Stimulated activated CD8-positive, alpha-beta memory T cell treated with anti-CD3 and anti-CD28 coated beads, Interleukin-15, amount 100 ng/mL, for 4 hours (primary cell): ENCODE results near the gene FRMPD4.

ENCODE experiments used
- DNase-seq, 2 donors: peaks; one replicate each; pipeline ENCODE4 v3.0.0-alpha.2; 2020; ENCODE audit warnings: low read depth in 2 of 2

The FRMPD4 gene

DNA sequence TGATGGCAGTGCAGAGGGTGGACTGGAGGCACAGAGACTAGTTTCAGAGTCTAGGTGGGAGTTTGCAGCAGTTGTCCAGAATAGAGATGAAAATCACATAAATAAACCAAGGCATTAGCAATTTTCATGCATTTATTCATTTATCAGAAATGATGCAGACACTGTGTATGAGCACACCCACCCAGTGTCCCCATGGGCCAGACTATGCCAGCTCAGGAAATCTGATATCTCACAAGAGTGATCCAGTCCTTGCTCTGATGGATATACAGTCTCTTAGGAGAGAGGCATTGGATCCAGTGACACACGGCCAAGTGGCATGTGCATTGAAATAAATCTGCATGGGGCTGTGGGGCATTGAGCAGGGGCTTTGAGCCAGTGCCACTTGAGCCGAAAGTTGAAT, 228.2 kb downstream of the FRMPD4 start:
- DNase-seq, result no peak

DNA sequence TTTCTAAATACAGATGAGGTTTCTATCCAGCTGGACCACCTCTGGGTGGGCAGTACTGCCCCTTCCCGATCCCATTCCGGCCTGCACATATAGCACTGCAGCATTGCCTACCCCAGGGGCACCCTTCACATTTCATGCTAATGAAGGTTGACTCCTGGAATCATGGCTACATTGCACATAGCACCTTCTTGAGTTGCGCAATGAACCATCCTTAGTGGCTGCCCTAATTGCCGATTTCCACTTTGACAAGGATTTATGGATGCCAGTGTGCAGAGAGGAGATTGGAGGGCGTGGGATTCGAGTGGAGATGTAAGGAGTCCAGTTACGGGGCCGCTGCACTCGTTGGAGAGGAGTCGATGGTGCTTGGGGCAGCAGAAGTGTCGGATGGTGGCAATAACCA, 229.0 kb downstream of the FRMPD4 start:
- no peak for DNase-seq

DNA sequence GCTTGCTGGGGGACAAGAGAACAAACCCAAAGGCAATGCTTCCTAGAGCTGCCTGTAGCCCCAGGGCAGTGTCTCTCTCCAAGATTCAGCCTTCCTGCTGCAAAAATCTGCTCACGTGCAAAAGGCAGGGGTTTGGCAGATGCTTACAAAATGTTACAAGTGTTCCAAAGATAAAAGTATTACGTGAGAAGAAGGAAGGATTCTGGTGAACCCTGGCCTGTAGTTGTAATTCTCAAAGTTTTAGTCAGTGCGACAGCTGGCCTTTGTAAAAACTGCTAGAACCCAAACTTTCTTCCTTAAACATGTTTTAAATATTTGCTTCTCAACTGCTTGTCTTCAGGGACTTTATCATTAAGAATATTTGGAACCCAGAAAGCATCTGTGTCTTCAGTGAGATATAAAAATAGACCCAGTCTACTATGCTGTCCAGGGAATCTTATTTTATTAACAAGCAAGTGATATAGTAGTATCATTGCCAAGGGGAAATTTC, 232.3 kb downstream of the FRMPD4 start:
- DNase-seq, result no peak

DNA sequence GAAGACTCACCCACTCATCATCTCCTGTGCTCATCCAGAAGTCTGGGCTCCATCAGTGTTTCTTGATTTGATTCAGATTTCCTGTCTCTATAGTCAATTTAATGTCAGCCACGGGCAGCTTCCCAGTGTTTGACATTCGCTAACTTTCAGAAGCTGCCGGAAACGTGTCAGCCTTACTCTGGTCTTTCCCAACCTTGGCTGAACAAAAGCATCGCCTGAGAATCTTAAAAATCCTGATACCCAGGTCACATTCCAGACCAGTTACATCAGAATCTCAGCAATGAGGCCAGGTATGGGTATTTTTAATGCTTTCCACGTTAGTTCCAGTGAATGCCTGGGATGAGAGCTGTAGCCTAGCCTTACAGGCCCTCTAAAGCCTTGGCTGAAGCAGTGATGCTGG, 233.8 kb downstream of the FRMPD4 start:
- DNase-seq, result no peak

DNA sequence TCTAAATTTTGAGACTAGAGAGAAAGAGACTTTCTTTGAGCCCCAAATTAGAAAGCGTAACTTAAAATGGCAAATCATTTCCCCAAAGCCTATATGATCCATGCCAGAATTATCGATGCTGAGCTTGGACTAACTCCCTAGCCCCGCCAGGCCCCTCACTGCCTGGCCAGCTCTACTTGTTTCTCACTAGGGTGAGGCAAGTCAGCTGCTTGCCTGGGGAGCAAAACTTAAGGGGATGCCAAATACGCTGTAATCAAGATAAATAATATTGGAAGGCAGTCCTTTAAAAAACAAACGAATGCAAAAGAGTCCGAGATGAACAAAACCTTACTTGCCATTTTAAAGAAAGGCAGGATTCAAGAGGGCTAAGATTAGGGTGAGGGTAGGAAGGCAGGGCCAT, 236.0 kb downstream of the FRMPD4 start:
- no peak for DNase-seq

DNA sequence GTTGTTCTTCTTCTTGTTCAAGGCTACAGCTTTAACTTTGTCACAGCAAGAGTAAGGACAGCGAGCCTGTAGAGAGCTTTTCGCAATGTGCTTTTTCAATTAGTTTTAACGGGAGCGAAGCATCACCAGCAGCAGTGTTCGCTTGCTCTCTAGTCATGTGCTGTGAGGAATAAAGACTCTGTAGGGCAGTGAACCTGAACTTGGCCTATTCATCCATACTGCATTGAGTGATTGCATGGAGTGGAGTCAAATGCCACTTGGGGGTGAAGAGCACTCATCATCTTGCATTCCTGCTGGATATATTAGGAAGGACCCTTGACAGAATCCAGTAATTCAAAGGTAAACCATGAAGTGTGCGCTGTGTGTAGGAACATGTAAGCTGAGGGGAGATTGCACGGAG, 240.0 kb downstream of the FRMPD4 start:
- DNase-seq, result no peak

DNA sequence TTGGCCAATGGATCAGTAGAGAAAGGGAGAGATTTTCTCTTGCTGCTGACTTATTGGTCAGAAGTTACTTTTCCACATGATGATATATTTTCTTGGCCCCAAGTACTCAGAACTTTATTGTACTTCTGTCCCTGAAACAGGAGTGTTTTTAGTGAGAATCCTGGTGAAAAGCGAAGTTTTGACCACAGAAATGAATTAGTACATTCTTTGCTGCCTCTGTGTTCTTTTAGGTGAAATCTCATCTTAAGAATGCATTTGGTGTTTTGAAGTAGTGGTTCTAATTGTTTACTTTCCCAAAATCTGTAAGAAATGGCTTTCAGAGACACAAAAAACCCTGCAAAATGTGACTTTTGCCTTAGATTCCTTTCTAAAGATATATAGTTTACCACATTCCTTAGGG, 240.4 kb downstream of the FRMPD4 start:
- DNase-seq, result no peak

GRCh38 chrX:12379671-12380070, 241.4 kb downstream of the FRMPD4 start:
- no peak for DNase-seq

DNA sequence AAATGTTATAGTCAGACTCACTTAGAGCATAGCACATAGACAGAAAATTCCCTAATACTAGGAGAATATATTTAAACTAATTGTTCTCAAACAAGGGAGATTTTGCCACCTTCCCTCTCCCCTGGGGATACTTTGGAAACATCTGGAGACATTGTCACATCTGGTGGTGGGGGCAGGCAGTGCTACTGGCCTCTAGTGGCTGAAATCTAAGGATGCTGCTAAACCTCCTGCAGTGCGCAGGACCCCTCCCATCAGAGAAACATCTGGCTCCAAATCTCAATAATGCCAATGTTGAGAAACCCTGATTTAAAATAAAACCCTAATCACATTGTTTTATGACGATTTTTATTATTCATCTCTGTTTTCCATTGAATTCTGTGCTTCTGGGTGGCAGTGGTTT, 244.9 kb downstream of the FRMPD4 start:
- DNase-seq, result no peak

DNA sequence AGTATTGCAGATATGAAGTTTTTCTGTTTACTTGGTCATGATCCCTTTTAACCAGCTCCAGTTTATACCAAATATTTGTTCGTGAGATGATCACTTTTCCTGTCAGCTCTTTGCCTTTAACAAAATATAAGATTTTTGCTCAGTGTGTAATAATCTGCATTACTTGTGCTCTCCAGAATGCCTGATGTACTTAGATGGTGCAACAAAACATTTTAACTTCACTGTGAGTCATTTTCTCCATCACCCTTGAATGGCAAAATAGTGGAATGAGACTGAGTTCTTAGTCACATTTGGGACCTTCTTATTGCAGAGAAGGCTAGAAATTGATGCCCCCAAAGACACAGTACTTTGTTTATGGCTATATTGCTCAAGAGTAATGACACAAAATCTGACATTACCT, 252.0 kb downstream of the FRMPD4 start:
- no peak for DNase-seq

DNA sequence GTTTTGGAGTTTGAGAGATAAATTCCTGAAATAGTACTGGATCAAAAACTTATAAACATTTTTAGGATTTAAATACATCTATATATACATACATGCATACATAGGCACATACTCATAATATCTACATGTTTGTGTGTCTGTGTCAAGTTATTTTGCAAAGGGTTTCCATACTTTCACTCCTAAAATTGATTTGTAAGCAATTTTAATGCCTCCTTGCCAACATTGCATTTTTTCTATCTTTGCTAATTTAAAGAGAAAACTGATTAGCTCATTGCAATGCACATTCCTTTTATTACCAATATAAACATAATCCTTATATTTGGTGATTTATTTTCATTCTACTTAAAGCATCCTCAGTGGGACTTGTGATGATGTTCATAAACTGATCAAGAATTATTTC, 258.3 kb downstream of the FRMPD4 start:
- no peak for DNase-seq

- no peak for DNase-seq
These were observed 261.9 kb downstream of the FRMPD4 start for GRCh38 chrX:12400218-12400617.

DNA sequence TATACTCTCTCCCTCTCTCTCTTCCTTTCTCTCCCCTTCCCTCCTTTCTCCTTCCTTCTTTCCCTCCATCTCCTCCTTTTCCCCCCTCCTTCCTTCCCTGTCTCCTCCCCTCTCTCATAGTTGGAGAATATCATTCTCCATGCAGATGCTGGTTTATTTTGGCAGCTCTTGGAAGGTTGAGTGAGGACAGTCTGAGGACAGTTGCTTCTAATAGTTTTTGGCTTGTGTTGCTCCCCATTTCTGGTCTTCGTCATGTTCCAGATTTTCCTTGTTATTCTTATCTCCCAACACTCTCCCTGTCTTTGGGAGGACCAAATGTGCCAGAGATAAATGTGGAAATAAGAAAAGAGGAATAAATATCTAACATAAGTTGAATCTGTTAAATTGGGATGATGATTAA, 263.0 kb downstream of the FRMPD4 start:
- no peak for DNase-seq

- no peak for DNase-seq
These were observed 265.3 kb downstream of the FRMPD4 start for GRCh38 chrX:12403474-12404082.

GRCh38 chrX:12405306-12405705, 267.0 kb downstream of the FRMPD4 start:
- DNase-seq, result no peak

DNA sequence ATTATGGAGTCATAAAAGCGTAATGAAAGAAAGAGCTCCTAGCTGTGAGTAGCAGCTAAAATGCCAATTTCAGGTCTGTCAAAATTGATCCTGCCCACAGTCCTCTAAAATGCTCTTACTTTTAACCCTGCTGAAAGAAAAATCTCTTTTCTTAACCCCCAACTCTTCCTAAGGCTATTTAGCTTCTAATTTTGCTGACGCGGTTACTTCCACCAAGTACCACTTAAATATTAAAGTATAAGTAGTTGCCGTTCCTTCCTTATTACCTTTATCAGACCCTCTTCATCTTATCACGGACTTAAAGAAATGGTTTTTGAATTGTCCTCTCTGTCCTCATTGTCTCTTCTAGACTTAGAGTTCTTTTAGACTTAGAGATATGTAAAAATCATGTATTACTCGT, 272.2 kb downstream of the FRMPD4 start:
- DNase-seq, result no peak

DNA sequence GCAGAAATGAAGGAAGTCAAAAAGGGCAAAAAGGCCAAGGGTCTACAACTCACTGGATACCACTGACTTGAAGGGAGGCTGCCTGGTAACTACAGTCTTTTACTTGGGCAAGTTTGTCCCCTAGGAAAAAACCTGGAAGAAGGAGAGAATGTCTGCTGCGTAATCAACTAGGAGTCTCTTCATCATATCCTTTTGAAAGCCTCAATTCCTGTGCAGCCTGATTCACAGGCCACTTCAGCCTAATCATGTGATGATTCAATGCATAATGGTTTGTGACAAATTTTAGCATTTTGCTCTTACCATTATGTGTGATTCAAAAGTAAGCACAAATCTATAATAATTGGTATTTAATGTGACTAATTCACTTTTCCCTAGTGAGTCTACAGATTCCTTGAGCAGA, 273.6 kb downstream of the FRMPD4 start:
- no peak for DNase-seq

- DNase-seq, result no peak
These were observed 274.3 kb downstream of the FRMPD4 start for GRCh38 chrX:12412561-12412960.

DNA sequence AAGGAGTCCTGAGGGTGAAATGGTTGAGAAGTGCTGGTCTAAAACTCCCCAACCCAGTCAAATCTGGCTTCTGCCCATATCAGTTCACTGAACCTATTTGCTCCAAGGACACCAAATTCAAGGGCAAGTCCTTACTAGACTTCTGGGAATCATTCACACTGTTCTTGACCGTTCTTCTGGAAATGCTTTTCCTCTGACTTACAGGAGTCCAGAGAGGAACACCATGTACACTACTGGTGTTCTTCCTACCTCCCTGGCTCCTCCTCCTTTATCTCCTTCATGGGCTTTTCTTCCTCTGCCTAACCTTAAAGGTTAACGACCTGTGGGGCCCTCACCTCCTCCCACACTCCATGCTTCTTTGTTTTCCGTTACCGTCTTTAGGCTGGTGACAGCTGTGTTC, 281.3 kb downstream of the FRMPD4 start:
- no peak for DNase-seq

GRCh38 chrX:12421918-12422317, 283.6 kb downstream of the FRMPD4 start:
- no peak for DNase-seq

- DNase-seq, result no peak
These were observed 285.1 kb downstream of the FRMPD4 start for GRCh38 chrX:12423346-12423745.

DNA sequence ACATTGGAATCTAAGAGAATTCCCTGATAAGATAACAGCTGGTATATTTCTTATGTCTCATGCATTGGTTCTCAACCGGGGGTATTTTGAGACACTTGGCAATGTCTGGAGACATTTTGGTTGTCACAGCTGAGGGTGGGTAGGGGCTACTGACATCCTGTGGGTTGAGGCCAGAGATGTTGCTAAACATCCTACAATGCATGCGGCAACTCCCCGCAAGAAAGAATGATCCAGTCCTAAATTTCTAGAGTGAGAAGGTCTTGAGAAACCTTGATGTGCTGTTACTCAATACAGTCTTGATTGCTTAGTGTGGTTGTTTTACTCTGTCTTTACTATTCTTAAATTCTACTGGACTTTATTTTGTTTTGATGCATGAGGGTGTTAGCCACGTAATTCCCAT, 287.2 kb downstream of the FRMPD4 start:
- DNase-seq, result no peak

DNA sequence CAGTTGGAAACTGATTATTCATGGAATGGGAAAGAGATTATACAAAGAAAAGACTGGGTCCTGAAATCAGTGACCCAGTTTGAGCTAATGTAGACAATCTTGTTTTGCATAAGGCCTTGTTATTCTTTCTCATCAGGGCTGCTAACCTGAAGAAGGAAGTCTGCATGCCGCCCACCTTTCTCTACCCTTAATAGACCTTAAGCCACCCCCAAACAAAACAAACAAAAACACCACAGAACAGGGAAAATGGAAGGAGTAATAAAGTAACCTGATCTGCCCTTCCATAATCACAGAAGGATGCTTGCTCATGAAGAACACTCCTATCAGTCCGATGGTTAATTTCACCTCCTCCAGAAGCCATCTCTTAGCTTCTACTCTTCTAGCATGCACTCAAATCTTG, 288.1 kb downstream of the FRMPD4 start:
- DNase-seq, result no peak

DNA sequence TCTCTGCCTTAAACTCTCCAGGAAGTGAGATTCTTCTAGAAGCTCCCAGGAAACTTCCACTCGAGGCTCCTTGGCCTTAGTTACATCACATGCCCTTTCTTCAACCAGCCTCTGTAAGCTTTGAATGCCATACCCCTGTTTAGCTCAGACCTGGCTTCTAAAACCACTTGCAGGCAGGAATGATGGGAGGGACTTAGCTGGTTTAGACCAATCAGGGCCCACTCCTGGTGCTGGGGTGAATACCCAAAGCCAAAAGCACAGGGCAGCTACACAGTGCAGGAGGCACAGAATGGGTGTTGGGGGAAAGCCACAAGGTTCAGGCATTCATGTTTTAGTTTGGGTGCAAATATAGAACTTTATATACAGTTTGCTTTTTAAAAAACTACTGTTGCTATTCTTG, 296.2 kb downstream of the FRMPD4 start:
- no peak for DNase-seq
